Thoracic aorta (tissue), 2 donors: ENCODE measurements around the gene FOSL1. TPM values are rescaled to one million over a fixed set of nuclear protein-coding genes. Genes with fewer than 3 reads are reported as not detected.

Source experiments
- ATAC-seq: fragments of 150-250 bp; one replicate; pipeline ENCODE4 v1.8.0; 2017; ENCODE audit warnings: low read depth; ENCODE audit not compliant: insufficient number of reproducible peaks, low FRiP score
- DNase-seq: peaks from one replicate; pipeline ENCODE4 v3.0.0-alpha.2; 2020; ENCODE audit warnings: low spot score
- H3K27ac ChIP-seq, 2 donors: fragments of 200-600 bp; sonication (generic); 1 replicate in 1 of 2; 2 replicates in 1 of 2; pipeline ENCODE4 v1.5.1; 2016; ENCODE audit warnings: mild to moderate bottlenecking in 2 of 2, moderate library complexity in 2 of 2
- H3K27me3 ChIP-seq: fragments of 200-600 bp; sonication (generic); replicated peaks from 2 replicates; pipeline ENCODE4 v1.6.0; 2016; ENCODE audit warnings: mild to moderate bottlenecking; ENCODE audit not compliant: insufficient read depth
- H3K36me3 ChIP-seq: fragments of 200-600 bp; sonication (generic); one replicate; pipeline ENCODE4 v1.5.1; 2016
- H3K4me1 ChIP-seq, 2 donors: fragments of 200-600 bp; sonication (generic); 1 replicate in 1 of 2; 2 replicates in 1 of 2; pipeline versions ENCODE4 v1.5.1 to v1.6.0; 2016; ENCODE audit warnings: low read depth in 2 of 2, mild to moderate bottlenecking in 1 of 2; ENCODE audit not compliant: control insufficient read depth in 1 of 2
- H3K4me3 ChIP-seq: fragments of 200-600 bp; sonication (generic); 2 replicates; pipeline ENCODE4 v1.5.1; 2016; ENCODE audit warnings: mild to moderate bottlenecking
- H3K9me3 ChIP-seq: fragments of 200-600 bp; sonication (generic); 2 replicates; pipeline ENCODE4 v1.5.1; 2016
- CTCF ChIP-seq: fragments of 200-600 bp; sonication (generic); IDR thresholded peaks from one replicate; pipeline ENCODE4 v1.5.1; 2019; ENCODE audit warnings: antibody characterized with exemption
- total RNA-seq, 2 donors: library from RNA; depleted of rRNA; stranded (reverse); fragments of >200 nt; gene quantifications; one replicate each; pipeline versions ENCODE4 v1.1.0 to v1.2.3, GENCODE V29; 2016

FOSL1 gene
- total RNA-seq, 2 donors from 2014 or later, result 25.6 to 143 TPM

- TF ChIP-seq CTCF, result no peak
- DNase-seq, result no peak
- H3K4me1 ChIP-seq, result peaks cover 5 to 34% of the 10 kb centered on the region in 2 donors
Measured at GRCh38 chr11:65871811-65872548, 28.2 kb downstream of the FOSL1 start.

GRCh38 chr11:65870706-65871681 lies 29.2 kb downstream of the FOSL1 start:
- no peak for ATAC-seq
- no peak for TF ChIP-seq CTCF
- DNase-seq, result no peak
- peaks cover 28% of the 10 kb centered on the region for H3K36me3 ChIP-seq
- H3K27me3 ChIP-seq, result no peaks in the 10 kb centered on the region
- H3K4me1 ChIP-seq, result peaks cover 5 to 34% of the 10 kb centered on the region in 2 donors
- H3K27ac ChIP-seq, result peak overlapping the region; percentile 93 to 97
- H3K9me3 ChIP-seq, result no peaks in the 10 kb centered on the region
- H3K4me3 ChIP-seq, result peak overlapping the region; percentile 90

More at GRCh38 chr11:65871811-65872548, 28.2 kb downstream of the FOSL1 start:
- Histone ChIP-seq H3K4me3 (peak overlapping the region; percentile 90), H3K9me3 (no peaks in the 10 kb centered on the region), H3K27me3 (no peaks in the 10 kb centered on the region), H3K27ac (peak overlapping the region; percentile 93 to 97), H3K36me3 (peaks cover 18% of the 10 kb centered on the region)
- ATAC-seq, result no peak

- DNase-seq, result no peak
- no peak for TF ChIP-seq CTCF
- H3K9me3 ChIP-seq, result no peaks in the 10 kb centered on the region
- peaks cover 35% of the 10 kb centered on the region for H3K36me3 ChIP-seq
- H3K27me3 ChIP-seq, result no peaks in the 10 kb centered on the region
- ATAC-seq, result no peak
- H3K4me1 ChIP-seq, result peaks cover 5 to 34% of the 10 kb centered on the region in 2 donors
- peak overlapping the region in 1 of 2 donors; percentile 12 for H3K27ac ChIP-seq
- H3K4me3 ChIP-seq, result no peak overlapping the region
Measured at GRCh38 chr11:65870307-65870658, 29.9 kb downstream of the FOSL1 start.

- H3K27ac ChIP-seq, result peak overlapping the region in 1 of 2 donors; percentile 47
- ATAC-seq (no peak), DNase-seq (no peak)
- peaks cover 5 to 34% of the 10 kb centered on the region in 2 donors for H3K4me1 ChIP-seq
- no peaks in the 10 kb centered on the region for H3K9me3 ChIP-seq
- H3K36me3 ChIP-seq, result peaks cover 40% of the 10 kb centered on the region
- no peak overlapping the region for H3K4me3 ChIP-seq
- no peaks in the 10 kb centered on the region for H3K27me3 ChIP-seq
- TF ChIP-seq CTCF, result no peak
Measured at GRCh38 chr11:65869643-65870306, 30.4 kb downstream of the FOSL1 start.
